ENCODE results near the gene VPS45. TPM values are rescaled to one million over a fixed set of nuclear protein-coding genes. Genes with fewer than 3 reads are reported as not detected.

Gene VPS45, protein sequence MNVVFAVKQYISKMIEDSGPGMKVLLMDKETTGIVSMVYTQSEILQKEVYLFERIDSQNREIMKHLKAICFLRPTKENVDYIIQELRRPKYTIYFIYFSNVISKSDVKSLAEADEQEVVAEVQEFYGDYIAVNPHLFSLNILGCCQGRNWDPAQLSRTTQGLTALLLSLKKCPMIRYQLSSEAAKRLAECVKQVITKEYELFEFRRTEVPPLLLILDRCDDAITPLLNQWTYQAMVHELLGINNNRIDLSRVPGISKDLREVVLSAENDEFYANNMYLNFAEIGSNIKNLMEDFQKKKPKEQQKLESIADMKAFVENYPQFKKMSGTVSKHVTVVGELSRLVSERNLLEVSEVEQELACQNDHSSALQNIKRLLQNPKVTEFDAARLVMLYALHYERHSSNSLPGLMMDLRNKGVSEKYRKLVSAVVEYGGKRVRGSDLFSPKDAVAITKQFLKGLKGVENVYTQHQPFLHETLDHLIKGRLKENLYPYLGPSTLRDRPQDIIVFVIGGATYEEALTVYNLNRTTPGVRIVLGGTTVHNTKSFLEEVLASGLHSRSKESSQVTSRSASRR
- 28.7 to 55.3 TPM (median 33.1 TPM) in 3 replicates for total RNA-seq
- long read RNA-seq, transcript VPS45-202 (15 exons, 2,790 nt) = major isoform, 13 of 24 reads
- long read RNA-seq, partial matches to known transcripts = 2 of 24 reads
- long read RNA-seq, other reads (novel, unspliced or antisense) = 6 of 24 reads

DNA sequence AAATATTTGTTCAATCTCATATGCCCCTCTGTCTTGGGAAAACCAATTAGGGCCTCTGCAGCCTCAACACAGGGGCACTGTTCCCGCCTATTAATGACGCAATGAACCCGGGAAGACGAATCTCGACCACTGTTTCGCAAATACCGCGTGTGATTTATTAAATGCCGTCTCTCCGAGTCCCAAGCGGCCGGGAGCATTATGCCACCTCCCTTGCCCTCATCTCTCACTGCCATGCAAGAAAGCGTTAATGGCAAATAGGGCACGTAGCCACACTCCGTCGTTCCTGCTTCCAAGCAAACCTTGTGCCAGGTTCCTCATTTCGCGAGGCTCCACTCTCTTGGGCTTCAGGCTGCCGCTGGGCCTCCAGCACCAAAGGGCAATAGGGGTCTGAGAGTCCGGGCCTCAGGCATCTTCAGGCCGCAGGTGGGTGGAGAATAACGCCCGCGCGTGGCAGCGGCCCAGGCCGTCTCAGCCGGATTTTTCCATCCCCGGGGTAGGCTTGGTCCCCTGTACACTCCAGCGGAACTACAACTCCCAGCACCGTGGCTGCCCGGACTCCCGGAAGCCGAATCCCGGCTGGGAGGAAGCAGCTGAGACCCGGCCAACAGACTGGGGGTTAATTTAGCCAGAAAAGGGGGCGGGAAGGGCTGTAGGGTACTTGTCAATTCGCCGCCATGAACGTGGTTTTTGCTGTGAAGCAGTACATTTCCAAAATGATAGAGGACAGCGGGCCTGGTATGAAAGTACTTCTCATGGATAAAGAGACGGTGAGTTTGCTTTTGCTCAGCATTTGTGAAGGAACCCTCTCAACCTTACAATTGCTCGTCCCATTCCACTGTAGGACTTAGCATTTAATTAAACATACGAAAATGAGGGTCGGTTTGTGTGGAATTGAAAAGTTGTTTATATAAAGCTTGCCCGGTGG lies at the start of gene VPS45:
Gene VPS45, plus strand, starts transcription at position 593 of the 925 bp plus-strand sequence. Its CDS starts 82 bp downstream, at position 675.
- Mint-ChIP-seq H3K27me3 (ENCODE audit: low read depth) (no peaks in the 10 kb centered on the region), H3K27ac (ENCODE audit: unreplicated experiment) (peak within 1 kb of the TSS; percentile 94), H3K36me3 (ENCODE audit: low read depth) (peaks cover 5% of the 10 kb centered on the region), H3K9me3 (ENCODE audit: low read depth) (no peaks in the 10 kb centered on the region), H3K4me1 (ENCODE audit: low read depth) (peaks cover 31% of the 10 kb centered on the region), H3K4me3 (ENCODE audit: unreplicated experiment) (peak within 1 kb of the TSS; percentile 91)
- TF ChIP-seq, protein P1, sequence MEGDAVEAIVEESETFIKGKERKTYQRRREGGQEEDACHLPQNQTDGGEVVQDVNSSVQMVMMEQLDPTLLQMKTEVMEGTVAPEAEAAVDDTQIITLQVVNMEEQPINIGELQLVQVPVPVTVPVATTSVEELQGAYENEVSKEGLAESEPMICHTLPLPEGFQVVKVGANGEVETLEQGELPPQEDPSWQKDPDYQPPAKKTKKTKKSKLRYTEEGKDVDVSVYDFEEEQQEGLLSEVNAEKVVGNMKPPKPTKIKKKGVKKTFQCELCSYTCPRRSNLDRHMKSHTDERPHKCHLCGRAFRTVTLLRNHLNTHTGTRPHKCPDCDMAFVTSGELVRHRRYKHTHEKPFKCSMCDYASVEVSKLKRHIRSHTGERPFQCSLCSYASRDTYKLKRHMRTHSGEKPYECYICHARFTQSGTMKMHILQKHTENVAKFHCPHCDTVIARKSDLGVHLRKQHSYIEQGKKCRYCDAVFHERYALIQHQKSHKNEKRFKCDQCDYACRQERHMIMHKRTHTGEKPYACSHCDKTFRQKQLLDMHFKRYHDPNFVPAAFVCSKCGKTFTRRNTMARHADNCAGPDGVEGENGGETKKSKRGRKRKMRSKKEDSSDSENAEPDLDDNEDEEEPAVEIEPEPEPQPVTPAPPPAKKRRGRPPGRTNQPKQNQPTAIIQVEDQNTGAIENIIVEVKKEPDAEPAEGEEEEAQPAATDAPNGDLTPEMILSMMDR (IDR thresholded peaks at IDR 0.05) = peak; percentile 38
- DNase-seq (ENCODE audit: low spot score) = peak; percentile 95

GRCh38 chr1:150018165-150018564 lies 49.4 kb upstream of the VPS45 start:
- Mint-ChIP-seq H3K27me3 (ENCODE audit: low read depth) (no peaks in the 10 kb centered on the region), H3K4me3 (ENCODE audit: unreplicated experiment) (no peak overlapping the region), H3K27ac (ENCODE audit: unreplicated experiment) (no peak overlapping the region), H3K9me3 (ENCODE audit: low read depth) (no peaks in the 10 kb centered on the region), H3K4me1 (ENCODE audit: low read depth) (peaks cover 17% of the 10 kb centered on the region), H3K36me3 (ENCODE audit: low read depth) (no peaks in the 10 kb centered on the region)
- DNase-seq (ENCODE audit: low spot score) = no peak
- TF ChIP-seq, protein P1 (IDR thresholded peaks at IDR 0.05) = no peak

DNA sequence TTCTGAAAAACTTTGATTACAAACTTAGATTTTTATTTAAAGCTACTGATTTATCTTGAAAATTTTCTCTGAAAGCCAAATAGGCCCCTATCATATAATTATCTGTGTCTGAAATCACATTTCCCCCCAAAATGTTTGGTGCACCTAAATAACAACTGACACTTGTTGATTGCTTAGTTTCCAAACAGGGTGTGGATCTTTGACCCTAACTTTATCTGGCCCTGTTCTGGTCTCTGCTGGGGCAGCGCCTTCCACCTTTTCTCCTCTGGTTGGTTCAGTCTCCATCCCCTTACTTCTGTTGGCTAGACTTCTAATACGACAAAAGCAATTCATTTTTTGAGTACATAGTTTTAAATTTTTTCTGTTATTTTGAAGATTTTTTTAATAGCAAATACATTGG lies 46.9 kb upstream of the VPS45 start:
- no peaks in the 10 kb centered on the region for H3K27me3 Mint-ChIP-seq (ENCODE audit: low read depth)
- H3K4me3 Mint-ChIP-seq (ENCODE audit: unreplicated experiment) = no peak overlapping the region
- TF ChIP-seq, protein P1 (IDR thresholded peaks at IDR 0.05) = no peak
- no peak for DNase-seq (ENCODE audit: low spot score)
- H3K4me1 Mint-ChIP-seq (ENCODE audit: low read depth) = peaks cover 14% of the 10 kb centered on the region
- peak overlapping the region; percentile 73 for H3K27ac Mint-ChIP-seq (ENCODE audit: unreplicated experiment)
- H3K9me3 Mint-ChIP-seq (ENCODE audit: low read depth) = no peaks in the 10 kb centered on the region
- H3K36me3 Mint-ChIP-seq (ENCODE audit: low read depth) = no peaks in the 10 kb centered on the region

DNA sequence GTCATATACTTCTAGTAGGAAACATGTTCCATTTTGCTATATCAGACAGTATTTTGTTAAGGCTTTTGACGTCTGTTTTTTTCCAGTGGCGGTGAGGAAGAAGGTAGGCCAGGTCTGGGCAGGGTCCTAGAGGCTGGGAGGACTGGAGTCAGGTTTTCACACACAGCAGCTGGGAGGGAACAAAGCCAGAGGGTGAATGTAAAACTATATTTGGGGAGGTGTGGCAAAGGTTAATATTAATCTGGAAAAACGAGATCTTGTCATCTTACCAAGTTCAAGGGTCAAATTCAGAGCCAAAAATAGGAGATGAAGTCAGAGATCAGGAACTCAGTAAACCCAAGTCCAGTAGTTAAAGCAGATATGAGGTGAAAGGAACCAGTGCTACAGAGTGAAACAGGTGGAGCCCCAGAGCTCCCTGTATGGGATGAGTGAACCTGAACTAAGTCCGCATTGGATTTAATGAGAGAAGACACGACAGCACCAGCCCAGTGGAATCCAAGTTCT lies 46.3 kb upstream of the VPS45 start:
- H3K4me3 Mint-ChIP-seq (ENCODE audit: unreplicated experiment) = no peak overlapping the region
- peaks cover 10% of the 10 kb centered on the region for H3K4me1 Mint-ChIP-seq (ENCODE audit: low read depth)
- peak overlapping the region; percentile 73 for H3K27ac Mint-ChIP-seq (ENCODE audit: unreplicated experiment)

More for the DNA sequence above, 46.3 kb upstream of the VPS45 start:
- DNase-seq (ENCODE audit: low spot score) = no peak
- H3K36me3 Mint-ChIP-seq (ENCODE audit: low read depth) = no peaks in the 10 kb centered on the region
- H3K9me3 Mint-ChIP-seq (ENCODE audit: low read depth) = no peaks in the 10 kb centered on the region
- TF ChIP-seq, protein P1 (IDR thresholded peaks at IDR 0.05) = no peak
- no peaks in the 10 kb centered on the region for H3K27me3 Mint-ChIP-seq (ENCODE audit: low read depth)

Data from chondrocyte (in vitro differentiated cells).